HUES6 (cell line): Measurements from ENCODE around the gene TRIO.
"Not testable (repeated sequence)": the region's sequence is repeated elsewhere in the genome, so short reads cannot be mapped to it uniquely, and the experiment has no call there.

Experiments
- H3K27ac ChIP-seq: 2 replicates; pipeline ENCODE4 v1.7.0; 2013; ENCODE audit warnings: low read depth, mild to moderate bottlenecking, low read length, inconsistent platforms
- H3K27me3 ChIP-seq: 2 replicates; pipeline ENCODE4 v1.6.1; 2013; ENCODE audit warnings: low read length; ENCODE audit not compliant: control insufficient read depth, insufficient read depth
- H3K36me3 ChIP-seq: 2 replicates; pipeline ENCODE4 v1.6.1; 2013; ENCODE audit warnings: low read length; ENCODE audit not compliant: control insufficient read depth, insufficient read depth
- H3K4me1 ChIP-seq: 2 replicates; pipeline ENCODE4 v1.6.1; 2013; ENCODE audit warnings: low read length; ENCODE audit not compliant: control insufficient read depth, insufficient read depth
- H3K4me3 ChIP-seq: 2 replicates; pipeline ENCODE4 v1.5.1; 2013; ENCODE audit warnings: low read depth, low read length
- H3K9ac ChIP-seq: one replicate; pipeline ENCODE4 v1.6.1; 2013; ENCODE audit warnings: mild to moderate bottlenecking, low read length
- H3K9me3 ChIP-seq: 2 replicates; pipeline ENCODE4 v1.6.1; 2013; ENCODE audit warnings: low read depth, low read length; ENCODE audit not compliant: control insufficient read depth, insufficient read depth

TRIO gene

GRCh38 chr5:14202462-14202861, 59.3 kb downstream of the TRIO start:
- no peak overlapping the region for H3K27ac ChIP-seq
- H3K36me3 ChIP-seq, result no peaks in the 10 kb centered on the region
- H3K27me3 ChIP-seq, result no peaks in the 10 kb centered on the region

GRCh38 chr5:14204011-14204670, 61.0 kb downstream of the TRIO start:
- Histone ChIP-seq H3K36me3 (no peaks in the 10 kb centered on the region), H3K4me1 (peaks cover 42% of the 10 kb centered on the region), H3K27ac (no peak overlapping the region), H3K27me3 (no peaks in the 10 kb centered on the region), H3K9ac (no peak overlapping the region), H3K4me3 (no peak overlapping the region), H3K9me3 (no peaks in the 10 kb centered on the region)

More at GRCh38 chr5:14202462-14202861, 59.3 kb downstream of the TRIO start:
- Histone ChIP-seq H3K4me3 (no peak overlapping the region), H3K4me1 (peaks cover 39% of the 10 kb centered on the region), H3K9me3 (no peaks in the 10 kb centered on the region), H3K9ac (no peak overlapping the region)

GRCh38 chr5:14204785-14205321, 61.7 kb downstream of the TRIO start:
- Histone ChIP-seq H3K9ac (no peak overlapping the region), H3K4me1 (peaks cover 39% of the 10 kb centered on the region), H3K9me3 (no peaks in the 10 kb centered on the region), H3K27ac (peak overlapping the region; percentile 13; the same call in 1 of the 2 replicates), H3K27me3 (no peaks in the 10 kb centered on the region), H3K4me3 (no peak overlapping the region), H3K36me3 (no peaks in the 10 kb centered on the region)

- H3K27me3 ChIP-seq, result no peaks in the 10 kb centered on the region
- no peak overlapping the region for H3K4me3 ChIP-seq
- H3K27ac ChIP-seq, result no peak overlapping the region
- H3K9ac ChIP-seq, result no peak overlapping the region
- H3K36me3 ChIP-seq, result no peaks in the 10 kb centered on the region
- H3K4me1 ChIP-seq, result peaks cover 31% of the 10 kb centered on the region
- H3K9me3 ChIP-seq, result no peaks in the 10 kb centered on the region
Measured at GRCh38 chr5:14206028-14206725, 63.0 kb downstream of the TRIO start.

GRCh38 chr5:14207428-14207827, 64.3 kb downstream of the TRIO start:
- H3K27ac ChIP-seq, H3K9me3 ChIP-seq, H3K27me3 ChIP-seq, H3K9ac ChIP-seq, H3K4me3 ChIP-seq, H3K36me3 ChIP-seq: not testable (repeated sequence)
- peaks cover 25% of the 10 kb centered on the region for H3K4me1 ChIP-seq

- no peaks in the 10 kb centered on the region for H3K27me3 ChIP-seq
- H3K9me3 ChIP-seq, result no peaks in the 10 kb centered on the region
- peaks cover 26% of the 10 kb centered on the region for H3K4me1 ChIP-seq
- H3K36me3 ChIP-seq, result no peaks in the 10 kb centered on the region
- H3K27ac ChIP-seq, result no peak overlapping the region
- H3K9ac ChIP-seq, result no peak overlapping the region
- no peak overlapping the region for H3K4me3 ChIP-seq
Measured at GRCh38 chr5:14208071-14209021, 65.2 kb downstream of the TRIO start.

- Histone ChIP-seq H3K9ac (no peak overlapping the region), H3K27me3 (no peaks in the 10 kb centered on the region), H3K27ac (no peak overlapping the region), H3K4me3 (no peak overlapping the region), H3K36me3 (no peaks in the 10 kb centered on the region), H3K4me1 (peaks cover 31% of the 10 kb centered on the region), H3K9me3 (no peaks in the 10 kb centered on the region)
Measured at GRCh38 chr5:14209222-14209822, 66.2 kb downstream of the TRIO start.

- Histone ChIP-seq H3K27ac (no peak overlapping the region), H3K9me3 (no peaks in the 10 kb centered on the region), H3K4me1 (peaks cover 28% of the 10 kb centered on the region), H3K9ac (no peak overlapping the region), H3K27me3 (no peaks in the 10 kb centered on the region), H3K4me3 (no peak overlapping the region), H3K36me3 (no peaks in the 10 kb centered on the region)
Measured at GRCh38 chr5:14209836-14210235, 66.7 kb downstream of the TRIO start.

- H3K27me3 ChIP-seq, result no peaks in the 10 kb centered on the region
- H3K4me3 ChIP-seq, result no peak overlapping the region
- H3K27ac ChIP-seq, result no peak overlapping the region
- no peak overlapping the region for H3K9ac ChIP-seq
- no peaks in the 10 kb centered on the region for H3K36me3 ChIP-seq
- no peaks in the 10 kb centered on the region for H3K9me3 ChIP-seq
- peaks cover 28% of the 10 kb centered on the region for H3K4me1 ChIP-seq
Measured at GRCh38 chr5:14210729-14211128, 67.6 kb downstream of the TRIO start.

GRCh38 chr5:14211818-14212803, 69.0 kb downstream of the TRIO start:
- H3K4me1 ChIP-seq, result peaks cover 42% of the 10 kb centered on the region
- no peak overlapping the region for H3K27ac ChIP-seq

More at GRCh38 chr5:14211818-14212803, 69.0 kb downstream of the TRIO start:
- H3K27me3 ChIP-seq, result no peaks in the 10 kb centered on the region
- H3K9me3 ChIP-seq, result no peaks in the 10 kb centered on the region
- H3K36me3 ChIP-seq, result no peaks in the 10 kb centered on the region
- no peak overlapping the region for H3K4me3 ChIP-seq
- no peak overlapping the region for H3K9ac ChIP-seq
